HL-60/S4 treated with retinoic acid at 250 ng/mL for 4 days and 3 days (cell line): ENCODE results near the gene GPS2.
"Not testable (repeated sequence)": the region's sequence is repeated elsewhere in the genome, so short reads cannot be mapped to it uniquely, and the experiment has no call there.

Experiments
- in situ Hi-C: fragments of 300-500 bp; cut with MboI; formaldehyde crosslinking; loops from 2 replicates; pipeline ENCODE4 v1.7.0; 2022; ENCODE audit warnings: low sequenced_read_pairs

Gene GPS2

GRCh38 chr17:7337600-7337999 lies 22.4 kb upstream of the GPS2 start:
- in situ Hi-C loops = not testable (repeated sequence)

- in situ Hi-C loops = no loop called here
Observed at GRCh38 chr17:7336240-7337175, 21.3 kb upstream of the GPS2 start, which contains the start of gene ACAP1. ACAP1 (plus strand) TSS chr17:7336529; CDS start chr17:7336735, 206 bp downstream.

- in situ Hi-C loops = not testable (repeated sequence)
Observed at GRCh38 chr17:7335765-7336164, 20.6 kb upstream of the GPS2 start.

- in situ Hi-C loops = no loop called here
Observed at GRCh38 chr17:7334938-7335538, 19.9 kb upstream of the GPS2 start.

GRCh38 chr17:7332600-7333069 lies 17.5 kb upstream of the GPS2 start:
- in situ Hi-C loops = not testable (repeated sequence)

- in situ Hi-C loops = no loop called here
Observed at GRCh38 chr17:7332111-7332510, 17.0 kb upstream of the GPS2 start.

- in situ Hi-C loops = no loop called here
Observed at GRCh38 chr17:7330638-7331015, 15.5 kb upstream of the GPS2 start.

- in situ Hi-C loops = no loop called here
Observed at GRCh38 chr17:7329997-7330637, 15.0 kb upstream of the GPS2 start.

- in situ Hi-C loops = no loop called here
Observed at GRCh38 chr17:7329374-7329996, 14.3 kb upstream of the GPS2 start.

GRCh38 chr17:7328840-7329373 lies 13.7 kb upstream of the GPS2 start, which contains the start of gene NEURL4:
NEURL4 (minus strand) TSS chr17:7329335; CDS start chr17:7329312, 23 bp downstream.
- in situ Hi-C loops = no loop called here

GRCh38 chr17:7328009-7328408 lies 12.8 kb upstream of the GPS2 start:
- in situ Hi-C loops = no loop called here

GRCh38 chr17:7327501-7327900 lies 12.3 kb upstream of the GPS2 start:
- in situ Hi-C loops = no loop called here

GRCh38 chr17:7327056-7327455 lies 11.9 kb upstream of the GPS2 start:
- in situ Hi-C loops = no loop called here

- in situ Hi-C loops = no loop called here
Observed at GRCh38 chr17:7326186-7326585, 11.0 kb upstream of the GPS2 start.

GRCh38 chr17:7325031-7325528 lies 9.9 kb upstream of the GPS2 start:
- in situ Hi-C loops = no loop called here

GRCh38 chr17:7324438-7324779 lies 9.2 kb upstream of the GPS2 start:
- in situ Hi-C loops = no loop called here

GRCh38 chr17:7323731-7324437 lies 8.7 kb upstream of the GPS2 start:
- in situ Hi-C loops = no loop called here

- in situ Hi-C loops = no loop called here
Observed at GRCh38 chr17:7322520-7323194, 7.5 kb upstream of the GPS2 start.

- in situ Hi-C loops = no loop called here
Observed at GRCh38 chr17:7321466-7321865, 6.3 kb upstream of the GPS2 start.
